Naive thymus-derived CD4-positive, alpha-beta T cell (primary cell): ENCODE results near the gene PTPRK. TPM values are rescaled to one million over a fixed set of nuclear protein-coding genes. Genes with fewer than 3 reads are reported as not detected.

Experiments used
- ATAC-seq: fragments of 150-1000 bp; cut with Tn5 transposase; 2 replicates; pipeline ENCODE4 v1.10.0; 2021; ENCODE audit warnings: mild to moderate bottlenecking, moderate library complexity
- CTCF ChIA-PET: fragments of 350-600 bp; sonication (Branson Sonifier 250); formaldehyde crosslinking; loops from one replicate; lab custom pipeline; 2021; ENCODE audit warnings: antibody characterized with exemption; lab: Charles Lee
- POLR2A ChIA-PET: fragments of 350-600 bp; sonication (Branson Sonifier 250); formaldehyde crosslinking; loops from one replicate; lab custom pipeline; 2021; ENCODE audit warnings: antibody characterized with exemption, inconsistent platforms; lab: Charles Lee
- DNase-seq, 9 donors: peaks; one replicate each; pipeline versions ENCODE4 v3.0.0 to v3.0.0-alpha.2; 2020 to 2022; ENCODE audit warnings: mixed read lengths in 1 of 9
- H3K27ac ChIP-seq: one replicate; pipeline ENCODE4 v1.7.0; 2013; ENCODE audit warnings: mild to moderate bottlenecking, low read depth, low read length, moderate library complexity
- H3K27me3 ChIP-seq, 2 donors: one replicate each; pipeline ENCODE4 v1.7.0; 2013; ENCODE audit warnings: low read length in 2 of 2, mild to moderate bottlenecking in 2 of 2, moderate library complexity in 2 of 2; ENCODE audit not compliant: control insufficient read depth in 2 of 2, insufficient read depth in 2 of 2
- H3K36me3 ChIP-seq, 3 experiments: 1 replicate in 2 of 3; 2 replicates in 1 of 3; pipeline ENCODE4 v1.7.0; 2013; ENCODE audit warnings: low read length in 3 of 3, mild to moderate bottlenecking in 3 of 3, moderate library complexity in 1 of 3; ENCODE audit not compliant: insufficient read depth in 3 of 3, control insufficient read depth in 2 of 3
- H3K4me1 ChIP-seq, 2 donors: one replicate each; pipeline ENCODE4 v1.7.0; 2013; ENCODE audit warnings: low read length in 2 of 2, mild to moderate bottlenecking in 2 of 2, moderate library complexity in 1 of 2; ENCODE audit not compliant: control insufficient read depth in 2 of 2, insufficient read depth in 2 of 2
- H3K4me3 ChIP-seq: 2 replicates; pipeline ENCODE4 v1.7.0; 2013; ENCODE audit warnings: mild to moderate bottlenecking, low read length
- H3K9me3 ChIP-seq, 3 experiments: 1 replicate in 2 of 3; 2 replicates in 1 of 3; pipeline ENCODE4 v1.7.0; 2013; ENCODE audit warnings: low read length in 3 of 3; ENCODE audit not compliant: control insufficient read depth in 2 of 3
- H3K27ac Mint-ChIP-seq, 9 donors: one replicate each; pipeline ENCODE4 v1.8.0; 2020 to 2022; ENCODE audit warnings: mixed read lengths in 9 of 9, mild to moderate bottlenecking in 8 of 9, moderate library complexity in 5 of 9, inconsistent platforms in 2 of 9
- H3K27me3 Mint-ChIP-seq, 5 donors: one replicate each; pipeline ENCODE4 v1.8.0; 2021 to 2022; ENCODE audit warnings: mixed read lengths in 5 of 5, mild to moderate bottlenecking in 1 of 5
- H3K36me3 Mint-ChIP-seq, 5 donors: one replicate each; pipeline ENCODE4 v1.8.0; 2020 to 2022; ENCODE audit warnings: mixed read lengths in 5 of 5, mild to moderate bottlenecking in 3 of 5, inconsistent platforms in 1 of 5
- H3K4me1 Mint-ChIP-seq, 7 donors: one replicate each; pipeline ENCODE4 v1.8.0; 2020 to 2022; ENCODE audit warnings: mixed read lengths in 7 of 7, mild to moderate bottlenecking in 3 of 7, inconsistent platforms in 1 of 7
- H3K4me3 Mint-ChIP-seq, 10 donors: one replicate each; pipeline ENCODE4 v1.8.0; 2020 to 2022; ENCODE audit warnings: mild to moderate bottlenecking in 10 of 10, mixed read lengths in 10 of 10, moderate library complexity in 6 of 10, inconsistent platforms in 2 of 10
- H3K9me3 Mint-ChIP-seq, 11 donors: one replicate each; pipeline ENCODE4 v1.8.0; 2020 to 2022; ENCODE audit warnings: mixed read lengths in 11 of 11, mild to moderate bottlenecking in 4 of 11, inconsistent platforms in 1 of 11, moderate library complexity in 1 of 11
- intact Hi-C, 2 donors: fragments of 100-400 bp; cut with micrococcal nuclease; formaldehyde crosslinking; loops; one replicate each; pipeline ENCODE4 v1.15.1; 2023
- polyA plus RNA-seq, 2 donors: library from polyadenylated mRNA; unstranded; fragments of 300-500 nt; fragmentation: Illumina TruSeq; gene quantifications; one replicate each; pipeline ENCODE4 v1.2.3, GENCODE V29; 2021
- total RNA-seq, 6 experiments: library from RNA in 5 of 6; stranded (reverse) in 5 of 6; gene quantifications; 1 replicate in 5 of 6; 2 replicates in 1 of 6; pipeline ENCODE4 v1.2.3 and lab custom pipeline; 2021 to 2026

The PTPRK gene
- total and polyA plus RNA-seq, 7 experiments from 2014 or later, result 1.3 to 6.5 (median 2.3) TPM

- intact Hi-C loops, result loop anchor here (1.0 to 10.0 kb wide), 4 partner anchors 353 to 721 kb away; no protein-coding TSS in a partner anchor
- H3K36me3 Mint-ChIP-seq, result no peaks in the 10 kb centered on the region
- Histone ChIP-seq H3K9me3 (no peaks in the 10 kb centered on the region), H3K36me3 (no peaks in the 10 kb centered on the region), H3K4me3 (no peak overlapping the region), H3K27ac (no peak overlapping the region), H3K27me3 (no peaks in the 10 kb centered on the region), H3K4me1 (no peaks in the 10 kb centered on the region)
- ATAC-seq (peak; percentile 76), DNase-seq (peak in 7 of 9 donors; percentile 13 to 37 (median 27))
- CTCF ChIA-PET, result interaction anchor here (0.5 to 1.8 kb wide), 9 partner anchors 232 to 1345 kb away, joined by 3 to 20 read pairs (median 3); no protein-coding TSS in a partner anchor
- H3K4me1 Mint-ChIP-seq, result peaks cover 0 to 6% (median 0%) of the 10 kb centered on the region in 7 donors
- POLR2A ChIA-PET, result interaction anchor here (1.4 kb wide), 1 partner anchor 595 kb away, joined by 3 read pairs; no protein-coding TSS in a partner anchor
- H3K27me3 Mint-ChIP-seq, result peaks cover 0 to 3% (median 0%) of the 10 kb centered on the region in 5 donors
- H3K27ac Mint-ChIP-seq, result no peak overlapping the region
- H3K9me3 Mint-ChIP-seq, result peaks cover 0 to 10% (median 0%) of the 10 kb centered on the region in 11 donors
- no peak overlapping the region for H3K4me3 Mint-ChIP-seq
Observed at GRCh38 chr6:128327890-128328289, 192.5 kb downstream of the PTPRK start.

- Histone ChIP-seq H3K9me3 (no peaks in the 10 kb centered on the region), H3K4me3 (no peak overlapping the region), H3K36me3 (no peaks in the 10 kb centered on the region), H3K27me3 (no peaks in the 10 kb centered on the region), H3K27ac (no peak overlapping the region), H3K4me1 (no peaks in the 10 kb centered on the region)
- POLR2A ChIA-PET, result interaction anchor here (0.8 kb wide), 1 partner anchor 14 kb away, joined by 3 read pairs; no protein-coding TSS in a partner anchor
- H3K27me3 Mint-ChIP-seq, result peaks cover 0 to 3% (median 0%) of the 10 kb centered on the region in 5 donors
- H3K36me3 Mint-ChIP-seq, result no peaks in the 10 kb centered on the region
- DNase-seq, result no peak
- intact Hi-C loops, result loop anchor here in 1 of 2 donors (10.0 kb wide), 1 partner anchor 348 kb away; no protein-coding TSS in a partner anchor
- CTCF ChIA-PET, result interaction anchor here (1.7 kb wide), 1 partner anchor 467 kb away, joined by 4 read pairs; no protein-coding TSS in a partner anchor
- no peaks in the 10 kb centered on the region for H3K4me1 Mint-ChIP-seq
- ATAC-seq, result no peak
- H3K9me3 Mint-ChIP-seq, result peaks cover 0 to 7% (median 0%) of the 10 kb centered on the region in 11 donors
- H3K27ac Mint-ChIP-seq, result no peak overlapping the region
- H3K4me3 Mint-ChIP-seq, result no peak overlapping the region
Observed at GRCh38 chr6:128323011-128323410, 197.4 kb downstream of the PTPRK start.

DNA sequence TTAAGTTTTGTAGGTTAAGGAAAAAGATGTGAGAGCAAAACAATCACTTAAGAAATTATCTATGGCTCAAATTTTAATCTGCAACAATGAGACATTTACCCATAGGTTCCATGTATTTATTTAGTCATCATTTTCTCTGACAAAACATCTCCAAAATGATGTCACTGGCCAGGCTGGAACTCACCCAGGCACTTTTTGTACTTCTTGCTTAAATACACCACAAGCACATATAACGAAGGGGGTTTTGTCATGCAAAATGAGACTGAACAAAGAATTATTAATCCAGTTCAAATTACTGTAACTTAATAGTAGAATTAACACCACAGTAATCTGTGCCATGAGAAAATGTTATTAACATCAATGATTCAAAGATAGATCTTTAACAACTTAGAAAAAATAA, 200.5 kb downstream of the PTPRK start:
- Mint-ChIP-seq H3K4me1 (no peaks in the 10 kb centered on the region), H3K27ac (no peak overlapping the region), H3K27me3 (peaks cover 0 to 3% (median 0%) of the 10 kb centered on the region in 5 donors), H3K9me3 (no peaks in the 10 kb centered on the region), H3K4me3 (no peak overlapping the region), H3K36me3 (no peaks in the 10 kb centered on the region)
- DNase-seq (no peak), ATAC-seq (no peak)
- no peaks in the 10 kb centered on the region for H3K36me3 ChIP-seq
- ChIA-PET CTCF (no interaction called here), POLR2A (no interaction called here)
- no peak overlapping the region for H3K4me3 ChIP-seq
- no peak overlapping the region for H3K27ac ChIP-seq
- intact Hi-C loops, result loop anchor here in 1 of 2 donors (10.0 kb wide), 1 partner anchor 345 kb away; no protein-coding TSS in a partner anchor
- H3K4me1 ChIP-seq, result no peaks in the 10 kb centered on the region
- H3K27me3 ChIP-seq, result no peaks in the 10 kb centered on the region
- H3K9me3 ChIP-seq, result no peaks in the 10 kb centered on the region

DNA sequence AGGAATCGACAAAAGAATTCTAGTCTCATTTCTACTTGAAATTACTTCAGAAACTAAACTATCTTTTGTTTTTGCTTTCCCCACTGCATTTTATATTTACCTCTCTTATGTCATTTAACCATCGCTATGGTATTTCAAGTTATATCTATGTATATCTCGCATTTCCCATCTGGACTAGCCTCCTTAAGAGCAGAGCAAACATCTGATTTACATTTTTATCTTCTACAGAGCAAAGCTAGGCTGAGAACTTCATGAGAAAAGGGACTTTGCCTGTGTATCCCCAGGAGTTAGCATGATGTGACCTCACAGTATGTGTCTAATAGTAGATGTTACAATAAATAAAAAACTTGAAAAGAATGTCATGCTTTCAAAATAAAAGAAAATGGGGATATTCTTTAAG, 201.2 kb downstream of the PTPRK start:
- Mint-ChIP-seq H3K36me3 (no peaks in the 10 kb centered on the region), H3K27ac (no peak overlapping the region), H3K4me3 (no peak overlapping the region), H3K27me3 (peaks cover 0 to 3% (median 0%) of the 10 kb centered on the region in 5 donors), H3K4me1 (no peaks in the 10 kb centered on the region), H3K9me3 (no peaks in the 10 kb centered on the region)
- Histone ChIP-seq H3K27ac (no peak overlapping the region), H3K9me3 (no peaks in the 10 kb centered on the region), H3K4me1 (no peaks in the 10 kb centered on the region), H3K36me3 (no peaks in the 10 kb centered on the region), H3K27me3 (no peaks in the 10 kb centered on the region), H3K4me3 (no peak overlapping the region)
- intact Hi-C loops, result no loop called here
- ATAC-seq, result no peak
- CTCF ChIA-PET, result no interaction called here
- POLR2A ChIA-PET, result no interaction called here
- DNase-seq, result no peak

DNA sequence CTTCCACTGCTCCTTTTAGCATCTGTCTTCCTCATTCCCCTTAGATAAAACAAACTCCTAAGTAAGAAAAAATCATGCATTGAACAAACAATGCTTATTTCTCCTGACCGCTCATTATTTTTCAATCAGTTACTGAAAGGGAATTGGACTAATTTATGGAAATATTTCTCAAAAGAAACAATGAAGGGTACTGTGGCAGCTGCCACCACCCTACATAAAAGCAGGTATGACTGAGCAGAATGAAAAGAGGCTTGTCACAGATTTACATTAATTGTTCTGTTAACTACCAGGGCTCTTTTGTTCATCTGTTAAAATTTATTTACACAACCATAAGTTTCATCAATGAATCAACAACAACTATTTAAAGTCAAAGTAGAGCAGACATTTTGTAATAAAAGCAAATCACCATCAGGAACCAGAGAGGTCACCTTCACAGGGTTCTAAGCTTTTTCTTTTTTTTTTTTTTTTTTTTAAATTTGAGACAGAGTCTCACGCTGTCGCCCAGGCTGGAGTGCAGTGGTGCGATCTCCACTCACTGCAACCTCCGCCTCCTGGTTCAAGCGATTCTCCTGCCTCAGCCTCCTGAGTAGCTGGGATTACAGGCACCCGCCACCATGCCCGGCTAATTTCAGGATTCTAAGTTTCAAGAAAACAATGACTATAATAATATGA, 204.0 kb downstream of the PTPRK start:
- DNase-seq (no peak), ATAC-seq (no peak)
- intact Hi-C loops, result no loop called here
- Mint-ChIP-seq H3K4me1 (peaks cover 3 to 12% (median 5%) of the 10 kb centered on the region in 7 donors), H3K4me3 (no peak overlapping the region), H3K9me3 (peaks cover 0 to 3% (median 0%) of the 10 kb centered on the region in 11 donors), H3K27me3 (peaks cover 0 to 3% (median 0%) of the 10 kb centered on the region in 5 donors), H3K36me3 (peaks cover 0 to 5% (median 0%) of the 10 kb centered on the region in 5 donors), H3K27ac (no peak overlapping the region)
- Histone ChIP-seq H3K27me3 (no peaks in the 10 kb centered on the region), H3K9me3 (no peaks in the 10 kb centered on the region), H3K27ac (no peak overlapping the region), H3K4me1 (no peaks in the 10 kb centered on the region), H3K4me3 (no peak overlapping the region), H3K36me3 (no peaks in the 10 kb centered on the region)
- ChIA-PET CTCF (no interaction called here), POLR2A (no interaction called here)

GRCh38 chr6:128314190-128314589, 206.2 kb downstream of the PTPRK start:
- H3K4me3 ChIP-seq, result no peak overlapping the region
- H3K9me3 ChIP-seq, result no peaks in the 10 kb centered on the region
- CTCF ChIA-PET, result no interaction called here
- no peaks in the 10 kb centered on the region for H3K4me1 ChIP-seq
- H3K36me3 Mint-ChIP-seq, result peaks cover 0 to 14% (median 0%) of the 10 kb centered on the region in 5 donors
- POLR2A ChIA-PET, result no interaction called here
- no peak for ATAC-seq
- no peaks in the 10 kb centered on the region for H3K27me3 ChIP-seq
- H3K27ac ChIP-seq, result no peak overlapping the region
- H3K27ac Mint-ChIP-seq, result no peak overlapping the region
- no peaks in the 10 kb centered on the region for H3K27me3 Mint-ChIP-seq
- H3K9me3 Mint-ChIP-seq, result peaks cover 0 to 12% (median 0%) of the 10 kb centered on the region in 11 donors
- no peak overlapping the region for H3K4me3 Mint-ChIP-seq
- DNase-seq, result no peak
- H3K36me3 ChIP-seq, result no peaks in the 10 kb centered on the region
- intact Hi-C loops, result no loop called here
- H3K4me1 Mint-ChIP-seq, result peaks cover 5 to 17% (median 6%) of the 10 kb centered on the region in 7 donors
